Mononuclear cell (primary cell): Measurements from ENCODE around the gene ATG2B. TPM values are rescaled to one million over a fixed set of nuclear protein-coding genes. Genes with fewer than 3 reads are reported as not detected.

Experiments used
- H3K27me3 ChIP-seq: 2 replicates; pipeline ENCODE4 v1.6.0; 2011; ENCODE audit warnings: low read length, control low read depth; ENCODE audit not compliant: insufficient read depth
- H3K4me1 ChIP-seq: 2 replicates; pipeline ENCODE4 v1.5.1; 2011; ENCODE audit warnings: mild to moderate bottlenecking, low read length, control low read depth; ENCODE audit not compliant: insufficient read depth
- H3K4me3 ChIP-seq: 2 replicates; pipeline ENCODE4 v1.5.1; 2011; ENCODE audit warnings: mild to moderate bottlenecking, low read length, moderate library complexity
- H3K9me3 ChIP-seq: 2 replicates; pipeline ENCODE4 v1.5.1; 2011; ENCODE audit warnings: low read depth, mild to moderate bottlenecking, control low read depth, low read length
- total RNA-seq: library from RNA; depleted of rRNA; stranded (reverse); fragments of >200 nt; gene quantifications from one replicate; pipeline ENCODE4 v1.2.3, GENCODE V29; 2012

Gene ATG2B
- total RNA-seq, 1 donor: 29.8 TPM

- Histone ChIP-seq H3K4me1 (no peaks in the 10 kb centered on the region), H3K9me3 (no peaks in the 10 kb centered on the region), H3K27me3 (no peaks in the 10 kb centered on the region), H3K4me3 (no peak overlapping the region)
Observed at GRCh38 chr14:96261772-96262655, 101.1 kb downstream of the ATG2B start.

- Histone ChIP-seq H3K27me3 (peaks cover under 1% of the 10 kb centered on the region), H3K4me1 (no peaks in the 10 kb centered on the region), H3K9me3 (no peaks in the 10 kb centered on the region), H3K4me3 (no peak overlapping the region)
Observed at GRCh38 chr14:96261053-96261452, 102.1 kb downstream of the ATG2B start.

- Histone ChIP-seq H3K27me3 (peaks cover 3% of the 10 kb centered on the region), H3K4me3 (no peak overlapping the region), H3K9me3 (no peaks in the 10 kb centered on the region), H3K4me1 (no peaks in the 10 kb centered on the region)
Observed at GRCh38 chr14:96260341-96260821, 102.8 kb downstream of the ATG2B start.

GRCh38 chr14:96257900-96258299, 105.2 kb downstream of the ATG2B start:
- Histone ChIP-seq H3K4me3 (no peak overlapping the region), H3K9me3 (no peaks in the 10 kb centered on the region), H3K4me1 (no peaks in the 10 kb centered on the region), H3K27me3 (peaks cover 3% of the 10 kb centered on the region)

- Histone ChIP-seq H3K9me3 (no peaks in the 10 kb centered on the region), H3K27me3 (peaks cover 3% of the 10 kb centered on the region), H3K4me3 (no peak overlapping the region), H3K4me1 (no peaks in the 10 kb centered on the region)
Observed at GRCh38 chr14:96257056-96257455, 106.1 kb downstream of the ATG2B start.

- Histone ChIP-seq H3K27me3 (peaks cover 3% of the 10 kb centered on the region), H3K9me3 (no peaks in the 10 kb centered on the region), H3K4me3 (no peak overlapping the region), H3K4me1 (no peaks in the 10 kb centered on the region)
Observed at GRCh38 chr14:96256407-96256806, 106.7 kb downstream of the ATG2B start.

- Histone ChIP-seq H3K9me3 (no peaks in the 10 kb centered on the region), H3K4me3 (no peak within 1 kb of the TSS), H3K27me3 (peaks cover 3% of the 10 kb centered on the region), H3K4me1 (no peaks in the 10 kb centered on the region)
Observed at GRCh38 chr14:96255501-96256366, 107.4 kb downstream of the ATG2B start, which contains the start of gene BDKRB1. Gene BDKRB1, plus strand, starts transcription at chr14:96256210. Its CDS starts 7,473 bp downstream, at chr14:96263683.

GRCh38 chr14:96254687-96255086, 108.5 kb downstream of the ATG2B start:
- Histone ChIP-seq H3K9me3 (no peaks in the 10 kb centered on the region), H3K4me3 (no peak overlapping the region), H3K27me3 (peaks cover 3% of the 10 kb centered on the region), H3K4me1 (no peaks in the 10 kb centered on the region)

GRCh38 chr14:96252999-96253539, 110.1 kb downstream of the ATG2B start:
- Histone ChIP-seq H3K9me3 (no peaks in the 10 kb centered on the region), H3K27me3 (peaks cover 3% of the 10 kb centered on the region), H3K4me1 (peaks cover 6% of the 10 kb centered on the region), H3K4me3 (no peak overlapping the region)

- H3K27me3 ChIP-seq: peaks cover 3% of the 10 kb centered on the region
- peaks cover 6% of the 10 kb centered on the region for H3K4me1 ChIP-seq
- H3K9me3 ChIP-seq: no peaks in the 10 kb centered on the region
- no peak overlapping the region for H3K4me3 ChIP-seq
Observed at GRCh38 chr14:96252323-96252998, 110.7 kb downstream of the ATG2B start.

GRCh38 chr14:96251656-96252155, 111.4 kb downstream of the ATG2B start:
- peaks cover 3% of the 10 kb centered on the region for H3K27me3 ChIP-seq
- peaks cover 6% of the 10 kb centered on the region for H3K4me1 ChIP-seq
- H3K9me3 ChIP-seq: no peaks in the 10 kb centered on the region
- H3K4me3 ChIP-seq: no peak overlapping the region

- Histone ChIP-seq H3K27me3 (no peaks in the 10 kb centered on the region), H3K9me3 (no peaks in the 10 kb centered on the region), H3K4me3 (no peak overlapping the region), H3K4me1 (peaks cover 6% of the 10 kb centered on the region)
Observed at GRCh38 chr14:96250485-96250884, 112.7 kb downstream of the ATG2B start.

- no peaks in the 10 kb centered on the region for H3K27me3 ChIP-seq
- H3K4me3 ChIP-seq: no peak overlapping the region
- H3K4me1 ChIP-seq: peaks cover 6% of the 10 kb centered on the region
- no peaks in the 10 kb centered on the region for H3K9me3 ChIP-seq
Observed at GRCh38 chr14:96249029-96249428, 114.1 kb downstream of the ATG2B start.

GRCh38 chr14:96247031-96247430, 116.1 kb downstream of the ATG2B start:
- H3K9me3 ChIP-seq: no peaks in the 10 kb centered on the region
- H3K27me3 ChIP-seq: no peaks in the 10 kb centered on the region
- H3K4me1 ChIP-seq: peaks cover 6% of the 10 kb centered on the region
- no peak overlapping the region for H3K4me3 ChIP-seq
